HEK293 (cell line): ENCODE data around the gene DDX31.

Experiments
- CTCF ChIP-seq: fragments of 450-650 bp; formaldehyde crosslinking; IDR thresholded peaks from 2 replicates; pipeline ENCODE4 v1.5.1; 2016; ENCODE audit warnings: missing biosample characterization, missing genetic modification characterization
- KLF16 ChIP-seq: fragments of 450-650 bp; formaldehyde crosslinking; IDR thresholded peaks from 2 replicates; pipeline ENCODE4 v1.5.1; 2017; ENCODE audit warnings: missing biosample characterization, missing genetic modification characterization
- KLF9 ChIP-seq: fragments of 450-650 bp; formaldehyde crosslinking; IDR thresholded peaks from 2 replicates; pipeline ENCODE4 v1.5.1; 2016; ENCODE audit warnings: missing biosample characterization, missing genetic modification characterization, low read depth
- PRDM1 ChIP-seq: fragments of 450-650 bp; formaldehyde crosslinking; IDR thresholded peaks from 2 replicates; pipeline ENCODE4; 2016; ENCODE audit warnings: missing biosample characterization, missing genetic modification characterization
- REST ChIP-seq: fragments of 450-650 bp; formaldehyde crosslinking; IDR thresholded peaks from 2 replicates; pipeline ENCODE4 v1.5.1; 2016; ENCODE audit warnings: missing biosample characterization, missing genetic modification characterization
- YY1 ChIP-seq: fragments of 450-650 bp; formaldehyde crosslinking; IDR thresholded peaks from 2 replicates; pipeline ENCODE4 v1.5.1; 2018; ENCODE audit warnings: missing biosample characterization, missing genetic modification characterization
- ZBTB10 ChIP-seq: fragments of 450-650 bp; formaldehyde crosslinking; IDR thresholded peaks from 2 replicates; pipeline ENCODE4 v1.5.1; 2016; ENCODE audit warnings: missing biosample characterization, missing genetic modification characterization
- ZNF23 ChIP-seq: fragments of 450-650 bp; formaldehyde crosslinking; IDR thresholded peaks from 2 replicates; pipeline ENCODE4 v1.5.1; 2016; ENCODE audit warnings: missing biosample characterization, missing genetic modification characterization, borderline replicate concordance
- ZNF76 ChIP-seq: fragments of 450-650 bp; formaldehyde crosslinking; IDR thresholded peaks from 2 replicates; pipeline ENCODE4; 2016; ENCODE audit warnings: low read depth, missing biosample characterization, missing genetic modification characterization, borderline replicate concordance

- TF ChIP-seq CTCF (no peak), KLF16 (tag by site-specific recombination) (no peak), YY1 (tag by site-specific recombination) (no peak), ZNF23 (tag by site-specific recombination) (no peak), PRDM1 (tag by site-specific recombination) (no peak), KLF9 (tag by site-specific recombination) (no peak), REST (no peak), ZBTB10 (tag by site-specific recombination) (no peak), ZNF76 (no peak)
Measured at GRCh38 chr9:132595319-132595718, 74.5 kb downstream of the DDX31 start.
